ENCODE data around the gene KCNH4. TPM values are rescaled to one million over a fixed set of nuclear protein-coding genes. Genes with fewer than 3 reads are reported as not detected.
A peak's percentile ranks its signal among the peaks of the same experiment; 100 is the strongest.
"Not testable (repeated sequence)": the region's sequence is repeated elsewhere in the genome, so short reads cannot be mapped to it uniquely, and the experiment has no call there.

KCNH4 gene
- total RNA-seq, 2 donors from 2014 or later, result 0.45 to 0.94 TPM

DNA sequence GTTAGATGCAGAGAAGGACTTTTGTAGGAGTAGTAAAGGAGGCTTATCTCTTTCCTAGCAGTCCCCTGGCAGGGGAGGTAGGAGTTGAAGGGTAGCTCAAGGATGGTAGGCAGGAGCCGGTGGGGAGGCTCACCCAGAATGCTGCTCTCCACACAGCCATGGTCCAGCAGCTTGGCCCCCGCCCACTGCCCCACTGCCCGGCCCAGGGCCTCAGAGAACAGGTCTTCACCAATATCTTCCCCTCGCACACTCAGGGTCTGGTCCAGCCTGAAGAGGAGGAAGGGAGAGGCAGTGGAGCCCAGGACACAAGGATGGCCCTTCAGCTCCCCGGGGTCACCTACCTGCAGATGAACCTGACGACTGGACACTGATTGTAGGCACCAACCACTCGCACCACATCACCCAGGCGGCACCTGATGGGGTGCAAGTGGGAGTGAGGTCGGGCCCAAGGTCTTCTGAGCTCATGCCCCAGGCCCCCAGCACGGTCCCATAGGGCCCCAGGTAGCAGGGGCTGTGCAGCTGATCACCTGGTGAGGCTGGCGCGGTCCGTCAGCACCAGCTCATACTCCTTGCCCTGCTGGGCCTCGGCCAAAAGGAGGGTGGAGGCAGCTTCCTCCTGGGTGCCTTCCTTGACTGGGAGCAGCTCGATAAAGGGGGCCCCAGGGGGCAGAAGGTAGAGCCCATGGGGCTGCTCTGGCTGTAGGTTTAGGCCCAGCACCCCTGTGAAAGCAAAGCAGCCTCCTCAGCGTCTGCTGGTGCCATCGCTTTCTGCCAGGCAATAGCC lies 9.7 kb upstream of the KCNH4 start:
- no peaks in the 10 kb centered on the region for H3K9me3 ChIP-seq (ENCODE audit: control insufficient read depth, low read length, poor library complexity, severe bottlenecking)
- Mint-ChIP-seq H3K27ac (no peak overlapping the region), H3K36me3 (ENCODE audit: low read depth) (no peaks in the 10 kb centered on the region), H3K4me1 (peaks cover 20% of the 10 kb centered on the region), H3K27me3 (no peaks in the 10 kb centered on the region), H3K4me3 (no peak overlapping the region)
- ATAC-seq (no peak), DNase-seq (no peak)

DNA sequence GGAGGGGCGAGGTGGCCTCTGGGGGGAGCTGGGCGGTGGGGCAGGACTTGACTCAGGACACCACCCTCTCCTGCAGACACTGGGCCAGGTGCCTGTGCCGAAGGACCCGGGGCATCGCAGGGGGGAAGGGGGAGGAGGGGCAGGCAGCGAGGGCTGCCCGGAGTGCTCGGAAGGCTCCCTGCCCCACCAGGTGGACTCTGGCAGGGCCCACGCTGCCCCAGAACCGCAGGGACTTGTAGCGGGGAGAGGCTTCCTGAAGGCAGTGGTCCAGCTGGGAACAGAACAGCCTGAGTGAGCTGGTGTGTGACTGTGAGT lies 8.7 kb upstream of the KCNH4 start:
- H3K36me3 Mint-ChIP-seq (ENCODE audit: low read depth), result no peaks in the 10 kb centered on the region
- peaks cover 27% of the 10 kb centered on the region for H3K4me1 Mint-ChIP-seq
- no peaks in the 10 kb centered on the region for H3K27me3 Mint-ChIP-seq
- DNase-seq (no peak), ATAC-seq (no peak)
- H3K9me3 ChIP-seq (ENCODE audit: control insufficient read depth, low read length, poor library complexity, severe bottlenecking), result no peaks in the 10 kb centered on the region
- H3K27ac Mint-ChIP-seq, result no peak overlapping the region
- no peak overlapping the region for H3K4me3 Mint-ChIP-seq

DNA sequence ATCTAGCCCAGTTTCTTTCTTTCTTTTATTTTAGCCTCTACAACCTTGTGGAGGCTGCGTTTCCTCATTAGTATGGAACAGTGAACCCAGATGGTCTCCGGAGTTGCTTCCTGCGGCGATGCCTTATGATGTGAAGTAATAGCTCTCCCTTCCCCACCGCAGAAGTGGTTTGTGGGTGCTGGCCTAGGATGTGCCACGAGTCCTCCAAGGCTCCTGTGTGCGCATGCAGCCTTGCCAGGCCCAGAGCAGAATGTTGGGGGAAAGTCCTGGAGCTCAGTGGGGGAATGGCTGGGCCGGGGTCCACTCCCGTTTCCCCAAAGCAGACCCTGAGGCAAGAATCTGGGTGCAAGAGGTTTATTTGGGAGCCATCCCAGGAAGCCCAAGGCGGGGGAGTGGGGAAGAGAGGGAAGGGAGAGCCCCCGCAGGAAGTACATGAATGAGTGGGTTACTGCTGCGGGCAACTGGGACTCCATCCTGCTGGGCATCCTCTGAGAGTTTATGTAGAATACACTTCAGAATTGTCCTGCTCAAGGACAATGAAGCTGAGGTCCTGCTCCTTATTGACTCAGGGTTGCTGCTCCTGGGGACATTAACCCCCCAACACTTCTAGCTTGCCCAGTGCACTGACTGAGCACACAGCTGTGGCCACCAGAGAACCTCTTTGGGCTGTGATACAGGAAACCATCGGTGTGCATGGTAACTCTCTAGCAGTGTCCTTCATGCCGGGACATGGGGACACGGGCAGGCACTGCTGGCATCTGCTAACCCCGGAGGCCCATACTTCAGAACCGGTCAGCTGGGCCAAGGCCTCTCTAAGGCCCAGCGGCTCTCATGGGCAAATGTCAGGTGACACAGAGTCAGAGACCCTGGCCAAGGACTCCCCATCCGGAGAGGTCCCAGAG lies 8.1 kb upstream of the KCNH4 start:
- no peaks in the 10 kb centered on the region for H3K36me3 Mint-ChIP-seq (ENCODE audit: low read depth)
- no peak for ATAC-seq
- H3K9me3 ChIP-seq (ENCODE audit: control insufficient read depth, low read length, poor library complexity, severe bottlenecking), result no peaks in the 10 kb centered on the region
- no peak for DNase-seq
- H3K4me3 Mint-ChIP-seq, result no peak overlapping the region
- H3K27me3 Mint-ChIP-seq, result no peaks in the 10 kb centered on the region
- H3K27ac Mint-ChIP-seq, result no peak overlapping the region
- H3K4me1 Mint-ChIP-seq, result peaks cover 25% of the 10 kb centered on the region

DNA sequence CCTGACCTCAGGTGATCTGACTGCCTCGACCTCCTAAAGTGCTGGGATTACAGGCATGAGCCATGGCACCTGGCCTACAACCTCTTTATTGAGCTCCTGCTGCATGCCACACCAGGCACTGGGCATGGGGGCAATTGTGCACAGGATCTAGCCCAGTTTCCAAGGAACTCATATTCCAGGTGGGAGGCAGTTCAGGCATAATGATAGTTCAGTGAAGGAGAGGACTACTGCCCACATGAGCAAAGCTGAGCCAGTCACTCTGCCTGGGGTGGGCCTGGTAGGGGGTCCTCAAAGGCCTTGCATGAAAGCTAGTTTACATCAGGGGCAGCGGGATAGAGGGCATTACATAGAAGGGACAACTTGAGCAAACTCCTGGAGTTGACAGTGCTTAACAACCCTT lies 6.9 kb upstream of the KCNH4 start:
- peaks cover 3% of the 10 kb centered on the region for H3K36me3 Mint-ChIP-seq (ENCODE audit: low read depth)
- H3K4me3 Mint-ChIP-seq, result no peak overlapping the region
- peaks cover 23% of the 10 kb centered on the region for H3K4me1 Mint-ChIP-seq
- H3K27ac Mint-ChIP-seq, result no peak overlapping the region
- no peaks in the 10 kb centered on the region for H3K9me3 ChIP-seq (ENCODE audit: control insufficient read depth, low read length, poor library complexity, severe bottlenecking)
- no peak for ATAC-seq
- H3K27me3 Mint-ChIP-seq, result no peaks in the 10 kb centered on the region
- DNase-seq, result no peak

DNA sequence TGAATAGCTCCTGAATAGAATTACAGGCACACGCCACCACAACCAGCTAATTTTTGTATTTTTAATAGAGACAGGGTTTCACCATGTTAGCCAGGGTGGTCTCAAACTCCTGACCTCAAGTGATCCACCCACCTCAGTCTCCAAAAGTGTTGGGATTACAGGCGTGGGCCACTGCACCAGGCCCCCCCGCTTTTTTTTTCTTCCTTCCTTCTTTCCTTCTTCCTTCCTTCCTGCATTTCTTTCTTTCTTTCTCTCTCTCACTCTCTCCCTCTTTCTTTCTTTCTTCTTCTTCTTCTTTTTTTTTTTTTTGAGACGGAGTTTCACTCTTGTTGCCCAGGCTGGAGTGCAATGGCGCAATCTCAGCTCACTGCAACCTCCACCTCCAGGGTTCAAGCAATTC lies 5.2 kb upstream of the KCNH4 start:
- not testable (repeated sequence) for H3K27ac Mint-ChIP-seq

DNA sequence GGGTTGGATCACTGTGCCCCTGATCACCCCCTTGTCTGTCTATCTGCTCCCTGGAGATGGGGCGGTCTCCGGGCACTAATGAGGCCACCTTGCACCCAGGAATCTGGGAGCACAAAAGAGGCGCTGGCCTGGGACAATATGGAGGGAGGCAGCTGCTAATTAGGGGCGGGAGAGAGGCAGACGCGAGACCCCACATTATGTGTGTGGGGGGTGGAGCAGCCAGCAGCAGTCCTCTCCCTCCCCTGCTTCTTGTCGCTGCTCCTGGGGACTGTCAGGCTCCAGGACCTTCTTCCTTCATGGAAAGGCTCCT lies 4.6 kb upstream of the KCNH4 start:
- Mint-ChIP-seq H3K4me3 (peak overlapping the region; percentile 7), H3K27ac (no peak overlapping the region)
- no peak for ATAC-seq

More for the DNA sequence above, 5.2 kb upstream of the KCNH4 start:
- not testable (repeated sequence) for DNase-seq; H3K4me3 Mint-ChIP-seq; H3K36me3 Mint-ChIP-seq (ENCODE audit: low read depth); H3K27me3 Mint-ChIP-seq; ATAC-seq; H3K9me3 ChIP-seq (ENCODE audit: control insufficient read depth, low read length, poor library complexity, severe bottlenecking)
- peaks cover 28% of the 10 kb centered on the region for H3K4me1 Mint-ChIP-seq

DNA sequence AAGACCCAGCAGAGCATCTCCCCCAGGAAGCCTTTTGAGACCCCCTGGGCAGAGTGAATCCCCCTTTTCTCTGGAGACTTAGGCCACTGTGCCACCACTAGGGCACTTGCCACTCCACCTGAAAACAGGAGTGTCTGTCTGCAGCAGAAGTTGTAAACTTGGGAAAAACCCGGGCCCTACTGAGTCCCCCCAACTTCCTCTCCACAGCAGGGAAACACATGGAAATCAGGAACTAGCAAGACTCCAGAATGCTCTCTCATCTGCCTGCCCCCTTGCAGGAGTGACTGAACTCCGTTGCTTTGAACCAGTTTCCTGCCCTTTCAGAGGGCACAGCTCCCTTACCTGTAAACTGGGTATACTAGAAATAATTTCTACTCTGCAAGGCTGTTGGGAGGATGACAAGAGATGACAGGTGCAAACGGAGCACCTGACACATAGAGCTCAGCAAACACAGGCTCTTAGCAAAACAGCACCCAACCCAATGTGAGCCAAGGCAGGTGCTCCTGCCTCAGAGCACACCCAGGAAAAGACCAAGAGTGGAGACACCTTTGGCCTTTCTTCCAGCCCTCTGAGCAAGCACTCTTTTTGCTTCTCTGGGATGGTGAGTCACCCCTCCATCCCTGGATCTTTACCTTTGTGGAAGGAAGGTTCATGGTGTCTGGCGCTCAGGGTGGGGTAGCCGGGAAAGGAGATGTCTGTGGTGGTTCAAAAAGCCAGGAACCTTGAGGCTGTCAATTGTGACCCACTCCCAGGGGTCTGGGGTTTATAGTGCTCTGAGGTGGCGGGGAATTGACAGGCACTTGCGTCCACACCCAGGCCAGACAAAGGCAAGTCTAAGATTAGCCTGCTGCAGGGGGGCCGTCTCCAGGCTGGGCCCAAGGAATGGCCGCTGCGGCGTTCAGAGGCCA lies 4.0 kb upstream of the KCNH4 start, which contains the start of gene HCRT:
HCRT (minus strand) TSS at position 740 of the 908 bp plus-strand sequence; CDS start at position 653, 87 bp downstream.
- peaks cover 3% of the 10 kb centered on the region for H3K36me3 Mint-ChIP-seq (ENCODE audit: low read depth)
- peak within 1 kb of the TSS; percentile 95 for H3K4me3 Mint-ChIP-seq
- DNase-seq (no peak), ATAC-seq (no peak)
- peak within 1 kb of the TSS; percentile 77 for H3K27ac Mint-ChIP-seq
- H3K4me1 Mint-ChIP-seq, result peaks cover 25% of the 10 kb centered on the region
- no peaks in the 10 kb centered on the region for H3K27me3 Mint-ChIP-seq
- H3K9me3 ChIP-seq (ENCODE audit: control insufficient read depth, low read length, poor library complexity, severe bottlenecking), result no peaks in the 10 kb centered on the region

More for the DNA sequence above, 4.6 kb upstream of the KCNH4 start:
- peaks cover 28% of the 10 kb centered on the region for H3K4me1 Mint-ChIP-seq
- H3K9me3 ChIP-seq (ENCODE audit: control insufficient read depth, low read length, poor library complexity, severe bottlenecking), result no peaks in the 10 kb centered on the region
- no peaks in the 10 kb centered on the region for H3K27me3 Mint-ChIP-seq
- DNase-seq, result no peak
- H3K36me3 Mint-ChIP-seq (ENCODE audit: low read depth), result peaks cover 3% of the 10 kb centered on the region

DNA sequence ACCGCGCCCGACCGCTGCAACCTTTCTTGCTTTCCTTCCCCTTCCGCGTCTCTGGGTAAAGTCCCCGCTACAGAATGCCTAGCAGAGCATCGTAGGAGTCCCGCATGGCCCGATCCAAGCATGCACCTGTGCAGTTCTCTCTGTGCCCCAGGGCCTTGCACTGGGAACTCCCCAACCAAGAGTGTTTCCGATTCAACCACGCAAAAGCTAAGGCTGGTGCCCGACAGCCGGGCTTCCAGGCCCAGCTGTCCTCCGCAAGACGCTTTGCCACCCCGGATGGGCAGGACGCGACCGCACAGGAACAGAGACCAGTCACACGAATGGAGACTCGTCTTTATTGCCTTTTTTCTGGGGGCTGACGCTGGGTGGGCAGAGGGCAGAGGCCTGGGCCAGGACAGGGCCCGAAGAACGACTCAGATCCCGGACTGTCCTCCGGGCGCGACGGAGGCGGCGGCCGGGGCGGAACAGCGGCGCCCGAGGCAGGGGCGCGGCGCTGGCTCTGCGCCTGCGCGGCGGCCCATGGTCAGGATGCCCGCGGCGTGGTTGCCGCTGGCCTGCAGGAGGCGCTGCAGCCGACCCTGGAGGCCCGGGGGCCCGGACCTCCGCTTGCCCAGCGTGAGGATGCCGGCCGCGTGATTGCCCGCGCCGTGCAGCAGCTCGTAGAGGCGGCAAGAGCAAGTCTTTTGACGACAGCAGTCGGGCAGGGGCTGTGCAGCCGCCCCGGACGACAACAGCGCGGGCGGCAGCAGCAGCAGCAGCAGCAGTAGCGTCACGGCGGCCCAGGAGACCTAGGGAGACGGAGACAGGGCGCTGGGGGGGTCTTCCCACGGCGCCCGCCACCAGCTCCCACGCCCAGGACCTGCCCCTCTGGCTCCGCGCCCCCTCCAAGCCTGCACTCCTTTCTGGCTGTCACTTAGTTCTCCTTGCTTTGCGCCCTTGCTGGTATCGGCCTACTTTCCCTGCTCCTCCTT lies 3.1 kb upstream of the KCNH4 start:
- Mint-ChIP-seq H3K36me3 (ENCODE audit: low read depth) (peaks cover 3% of the 10 kb centered on the region), H3K4me1 (peaks cover 30% of the 10 kb centered on the region), H3K27ac (peak overlapping the region; percentile 95), H3K4me3 (peak overlapping the region; percentile 95), H3K27me3 (no peaks in the 10 kb centered on the region)
- peak; percentile 75 for ATAC-seq
- no peaks in the 10 kb centered on the region for H3K9me3 ChIP-seq (ENCODE audit: control insufficient read depth, low read length, poor library complexity, severe bottlenecking)
- peak; percentile 67 to 73 (median 72) for DNase-seq

DNA sequence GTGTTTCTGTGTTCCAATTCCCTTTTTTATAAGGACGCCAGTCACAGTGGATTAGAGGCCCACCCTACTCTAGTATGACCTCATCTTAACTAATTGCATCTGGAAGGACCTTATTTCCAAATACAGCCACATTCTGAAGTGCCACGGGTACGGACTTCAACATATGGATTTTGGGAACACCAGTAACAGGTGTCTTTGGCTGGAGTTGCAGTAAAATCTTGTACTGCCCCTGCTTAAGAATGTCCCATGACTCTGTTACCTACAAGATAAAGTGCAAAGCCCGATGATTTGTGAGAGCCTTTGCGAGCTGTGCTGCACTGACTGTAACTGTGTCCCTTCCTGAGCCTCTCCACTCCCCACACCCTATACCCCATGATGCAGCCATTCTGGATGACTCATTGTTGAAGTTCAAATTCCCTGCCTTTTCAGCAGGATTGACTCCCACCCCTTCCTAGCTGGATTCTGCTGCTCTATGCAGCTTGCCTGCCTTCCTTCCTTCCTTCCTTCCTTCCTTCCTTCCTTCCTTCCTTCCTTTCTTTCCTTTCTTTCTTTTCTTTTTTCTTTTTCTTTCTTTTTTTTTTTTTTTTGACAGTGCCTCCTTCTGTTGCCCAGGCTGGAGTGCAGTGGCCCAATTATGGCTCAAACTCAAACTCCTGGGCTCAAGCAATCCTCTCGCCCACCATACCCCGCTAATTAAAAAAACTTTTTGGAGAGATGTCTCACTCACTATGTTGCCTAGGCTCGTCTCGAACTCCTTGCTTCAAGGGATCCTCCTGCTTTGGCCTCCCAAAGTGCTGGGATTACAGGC lies 2.2 kb upstream of the KCNH4 start:
- H3K9me3 ChIP-seq (ENCODE audit: control insufficient read depth, low read length, poor library complexity, severe bottlenecking), result no peaks in the 10 kb centered on the region
- H3K27me3 Mint-ChIP-seq, result no peaks in the 10 kb centered on the region
- no peak for DNase-seq
- H3K4me1 Mint-ChIP-seq, result peaks cover 38% of the 10 kb centered on the region
- H3K27ac Mint-ChIP-seq, result peak overlapping the region; percentile 95
- H3K4me3 Mint-ChIP-seq, result peak overlapping the region; percentile 95
- peaks cover 3% of the 10 kb centered on the region for H3K36me3 Mint-ChIP-seq (ENCODE audit: low read depth)
- ATAC-seq, result no peak

DNA sequence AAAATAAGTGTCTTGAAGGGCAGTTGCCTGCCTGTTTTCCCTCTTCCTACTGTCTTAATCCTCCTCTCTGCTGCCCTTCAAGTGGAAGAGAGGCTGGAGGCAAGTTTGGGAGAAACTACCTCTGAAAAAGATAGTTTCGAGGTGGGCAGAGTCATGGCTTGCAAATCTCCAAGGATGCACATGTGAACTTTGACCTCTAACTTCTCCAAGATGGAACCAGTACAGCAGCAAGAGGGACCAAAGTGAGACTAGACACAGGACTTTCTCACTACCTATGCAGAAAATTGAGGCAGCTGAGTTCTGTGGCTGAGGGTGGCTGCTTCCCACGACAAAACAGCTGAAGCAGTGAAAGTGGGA lies 887 bp upstream of the KCNH4 start:
- Mint-ChIP-seq H3K4me3 (peak overlapping the region; percentile 75), H3K27ac (no peak overlapping the region), H3K4me1 (peaks cover 41% of the 10 kb centered on the region), H3K27me3 (no peaks in the 10 kb centered on the region), H3K36me3 (ENCODE audit: low read depth) (peaks cover 3% of the 10 kb centered on the region)
- no peaks in the 10 kb centered on the region for H3K9me3 ChIP-seq (ENCODE audit: control insufficient read depth, low read length, poor library complexity, severe bottlenecking)
- no peak for DNase-seq
- ATAC-seq, result no peak

DNA sequence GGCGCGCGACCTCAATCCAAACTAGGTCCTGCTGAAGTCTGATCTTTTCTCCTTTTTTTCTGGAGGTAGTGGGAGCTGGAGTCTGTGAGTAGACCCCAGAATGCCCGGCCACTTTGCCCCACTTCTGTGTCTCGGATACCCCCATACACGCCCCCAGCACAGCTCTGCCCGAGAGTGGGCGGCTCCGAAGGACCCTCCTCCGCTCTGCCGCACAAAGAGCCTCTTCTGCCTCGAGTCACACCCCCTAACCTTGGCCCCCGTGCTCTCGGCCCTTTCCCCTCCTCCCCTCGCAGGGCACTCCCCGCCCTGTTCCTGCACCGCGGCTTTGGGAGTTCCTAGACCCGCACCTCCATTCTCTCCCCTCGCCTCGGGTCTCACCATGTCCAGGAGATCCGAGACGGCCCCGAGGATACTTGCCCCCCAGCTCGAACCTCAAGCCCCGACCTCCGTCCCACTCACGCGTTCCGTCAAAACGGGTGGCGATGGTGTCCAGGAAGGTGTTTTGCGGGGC lies 476 bp downstream of the KCNH4 start:
- peak overlapping the region; percentile 67 for H3K4me3 Mint-ChIP-seq
- ATAC-seq (no peak), DNase-seq (no peak)
- no peaks in the 10 kb centered on the region for H3K9me3 ChIP-seq (ENCODE audit: control insufficient read depth, low read length, poor library complexity, severe bottlenecking)
- peaks cover 41% of the 10 kb centered on the region for H3K4me1 Mint-ChIP-seq
- peaks cover 3% of the 10 kb centered on the region for H3K36me3 Mint-ChIP-seq (ENCODE audit: low read depth)
- H3K27ac Mint-ChIP-seq, result no peak overlapping the region
- peaks cover under 1% of the 10 kb centered on the region for H3K27me3 Mint-ChIP-seq
